OCI-LY1 (cell line): Measurements from ENCODE around the gene CXCL12.

Source experiments
- H2AFZ ChIP-seq: fragments of 200-600 bp; sonication (generic), shearing (Covaris generic); 2 replicates; pipeline ENCODE4 v1.6.0; 2014; ENCODE audit warnings: antibody characterized with exemption, mild to moderate bottlenecking, low read length
- H3F3A ChIP-seq: fragments of 200-600 bp; sonication (generic), shearing (Covaris generic); 2 replicates; pipeline ENCODE4 v1.6.0; 2014; ENCODE audit warnings: mild to moderate bottlenecking, antibody characterized with exemption, low read length, moderate library complexity; ENCODE audit not compliant: insufficient read depth
- H3K27ac ChIP-seq: fragments of 200-600 bp; sonication (generic); 2 replicates; pipeline ENCODE4 v1.5.1; 2014; ENCODE audit warnings: low read length, mixed run types, mild to moderate bottlenecking, low read depth; ENCODE audit not compliant: poor library complexity, severe bottlenecking
- H3K27me3 ChIP-seq: fragments of 200-600 bp; sonication (generic); 2 replicates; pipeline ENCODE4 v1.6.0; 2014; ENCODE audit warnings: antibody characterized with exemption, mild to moderate bottlenecking, low read length, moderate library complexity; ENCODE audit not compliant: insufficient read depth
- H3K36me3 ChIP-seq: fragments of 200-600 bp; sonication (generic); 2 replicates; pipeline ENCODE4 v1.6.1; 2014; ENCODE audit warnings: mild to moderate bottlenecking, antibody characterized with exemption, low read length, moderate library complexity, mixed read lengths; ENCODE audit not compliant: insufficient read depth
- H3K4me1 ChIP-seq: fragments of 200-600 bp; sonication (generic); 2 replicates; pipeline ENCODE4 v1.5.1; 2014; ENCODE audit warnings: mild to moderate bottlenecking, low read length, moderate library complexity; ENCODE audit not compliant: insufficient read depth, severe bottlenecking
- H3K4me2 ChIP-seq: fragments of 200-600 bp; sonication (generic), shearing (Covaris generic); 2 replicates; pipeline ENCODE4 v1.6.1; 2014; ENCODE audit warnings: low read length
- H3K4me3 ChIP-seq: fragments of 200-600 bp; sonication (generic); 2 replicates; pipeline ENCODE4 v1.5.1; 2014; ENCODE audit warnings: low read length, low read depth, mild to moderate bottlenecking, mixed read lengths; ENCODE audit not compliant: poor library complexity, severe bottlenecking
- H3K79me2 ChIP-seq: fragments of 200-600 bp; shearing (Covaris generic); 2 replicates; pipeline ENCODE4 v1.6.1; 2016; ENCODE audit warnings: mixed run types, low read length, mixed read lengths; ENCODE audit not compliant: insufficient read depth
- H3K9ac ChIP-seq: fragments of 200-600 bp; sonication (generic), shearing (Covaris generic); 2 replicates; pipeline ENCODE4 v1.6.1; 2014; ENCODE audit warnings: mild to moderate bottlenecking, low read length, mixed read lengths
- H3K9me2 ChIP-seq: fragments of 200-600 bp; sonication (generic), shearing (Covaris generic); 2 replicates; pipeline ENCODE4 v1.6.1; 2014; ENCODE audit warnings: low read depth, mild to moderate bottlenecking, low read length, mixed read lengths
- H3K9me3 ChIP-seq: fragments of 200-600 bp; shearing (Covaris generic); 2 replicates; pipeline ENCODE4 v1.6.1; 2014; ENCODE audit warnings: low read length, mixed read lengths
- H4K20me1 ChIP-seq: fragments of 200-600 bp; sonication (generic), shearing (Covaris generic); 2 replicates; pipeline ENCODE4 v1.6.0; 2016; ENCODE audit warnings: mild to moderate bottlenecking, low read length; ENCODE audit not compliant: insufficient read depth
- EZH2 ChIP-seq: fragments of 200-600 bp; sonication (generic), shearing (Covaris generic); IDR thresholded peaks from 2 replicates; pipeline ENCODE4 v1.8.0; 2017; ENCODE audit warnings: borderline replicate concordance, mixed run types, mild to moderate bottlenecking, antibody characterized with exemption, low read length, moderate library complexity, mixed read lengths
- TF ChIP-seq, protein P1 (sequence below): fragments of 200-600 bp; sonication (generic), shearing (Covaris generic); IDR thresholded peaks from 2 replicates; pipeline ENCODE4 v1.5.1; 2017; ENCODE audit warnings: mild to moderate bottlenecking, antibody characterized with exemption, low read length, moderate library complexity, mixed read lengths

CXCL12 gene

DNA sequence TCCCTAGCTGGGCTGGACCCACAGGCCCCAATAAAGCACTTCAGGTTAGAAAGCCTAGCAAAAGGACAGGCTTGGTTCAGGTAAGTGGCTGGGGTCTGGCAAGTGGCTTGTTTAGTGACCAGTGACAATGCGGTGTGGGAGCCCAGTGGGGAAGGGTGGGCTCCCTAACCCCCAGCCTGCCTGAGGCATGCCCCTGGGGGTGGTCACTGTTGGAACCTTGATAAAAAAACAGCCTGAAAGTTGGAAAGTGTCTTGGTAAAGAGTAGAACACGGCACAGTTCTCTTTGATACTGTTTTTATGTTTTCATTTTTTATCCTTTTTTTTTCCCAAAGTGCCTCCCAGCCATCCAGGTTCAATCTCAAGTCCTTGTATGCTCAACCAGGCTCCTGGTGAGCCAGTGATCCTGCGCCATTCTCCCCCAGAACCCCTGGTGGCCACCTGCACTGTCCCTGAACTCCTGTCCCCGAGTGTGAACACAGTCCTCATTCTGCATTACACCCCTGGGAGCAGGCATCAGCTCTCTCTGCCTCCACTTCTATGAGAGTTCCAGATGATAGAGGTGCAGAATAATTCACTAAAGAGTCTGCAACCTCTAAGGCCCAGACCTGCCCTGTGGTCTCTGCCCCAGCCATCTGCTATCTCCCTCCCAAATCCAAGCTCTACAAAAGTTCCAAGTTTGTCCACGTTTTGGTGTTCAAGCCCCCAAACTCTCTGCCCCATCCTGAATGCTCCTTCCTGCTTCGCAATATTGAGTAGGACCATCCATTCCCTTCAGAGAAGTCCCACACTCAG is 15.0 kb upstream of the CXCL12 start:
- H3K4me2 ChIP-seq: no peak overlapping the region

DNA sequence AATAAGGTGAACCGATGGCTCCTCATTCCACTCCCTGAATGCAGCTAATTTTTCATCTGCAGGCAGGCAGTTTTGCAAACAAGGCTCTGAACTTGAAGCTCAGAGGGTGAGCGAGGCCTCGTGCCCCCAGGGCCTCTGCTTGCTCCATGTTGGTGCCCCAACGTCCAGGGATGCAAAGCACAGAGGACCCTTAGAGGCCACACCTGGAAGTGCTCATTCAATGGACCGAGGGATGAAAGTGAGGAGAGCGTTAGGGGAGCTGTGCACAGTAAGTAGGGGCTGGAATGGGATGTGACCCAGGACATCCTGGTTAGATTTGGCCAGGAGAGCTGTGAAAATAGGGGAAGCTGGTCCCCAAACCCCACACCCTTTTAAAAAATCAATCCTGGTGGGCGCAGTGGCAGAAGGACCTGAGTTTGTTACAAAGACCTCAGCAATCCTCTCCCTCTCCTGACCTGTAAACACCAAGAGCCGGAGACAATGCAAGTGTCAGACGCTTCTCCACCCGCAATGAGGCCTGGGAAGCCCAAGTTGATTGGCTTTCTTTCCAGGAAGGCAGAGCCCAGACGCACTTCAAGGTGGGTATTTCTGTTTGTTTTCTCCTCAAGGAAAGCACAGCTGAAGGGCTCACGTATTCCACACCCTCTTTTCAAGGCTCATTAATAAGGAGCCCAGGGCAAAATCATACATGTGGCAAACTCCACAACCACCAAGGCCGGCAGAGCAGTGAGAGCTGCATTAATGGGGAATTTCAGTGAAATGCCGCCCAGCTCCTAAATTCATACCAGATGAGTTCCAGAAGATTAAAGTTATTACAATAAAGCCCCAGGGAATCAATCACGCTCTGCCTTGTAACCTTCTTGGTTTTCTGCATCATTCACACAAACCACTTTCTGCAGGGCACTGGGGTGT is 14.1 kb upstream of the CXCL12 start:
- Histone ChIP-seq H3K4me1 (no peaks in the 10 kb centered on the region), H3K27me3 (no peaks in the 10 kb centered on the region), H3K4me3 (no peak overlapping the region), H4K20me1 (no peaks in the 10 kb centered on the region), H3K27ac (no peak overlapping the region), H3F3A (no peaks in the 10 kb centered on the region), H3K36me3 (no peaks in the 10 kb centered on the region), H2AFZ (no peak overlapping the region), H3K4me2 (no peak overlapping the region), H3K9ac (no peak overlapping the region), H3K79me2 (no peaks in the 10 kb centered on the region), H3K9me2 (no peaks in the 10 kb centered on the region), H3K9me3 (no peaks in the 10 kb centered on the region)
- TF ChIP-seq EZH2: no peak
- TF ChIP-seq, protein P1, sequence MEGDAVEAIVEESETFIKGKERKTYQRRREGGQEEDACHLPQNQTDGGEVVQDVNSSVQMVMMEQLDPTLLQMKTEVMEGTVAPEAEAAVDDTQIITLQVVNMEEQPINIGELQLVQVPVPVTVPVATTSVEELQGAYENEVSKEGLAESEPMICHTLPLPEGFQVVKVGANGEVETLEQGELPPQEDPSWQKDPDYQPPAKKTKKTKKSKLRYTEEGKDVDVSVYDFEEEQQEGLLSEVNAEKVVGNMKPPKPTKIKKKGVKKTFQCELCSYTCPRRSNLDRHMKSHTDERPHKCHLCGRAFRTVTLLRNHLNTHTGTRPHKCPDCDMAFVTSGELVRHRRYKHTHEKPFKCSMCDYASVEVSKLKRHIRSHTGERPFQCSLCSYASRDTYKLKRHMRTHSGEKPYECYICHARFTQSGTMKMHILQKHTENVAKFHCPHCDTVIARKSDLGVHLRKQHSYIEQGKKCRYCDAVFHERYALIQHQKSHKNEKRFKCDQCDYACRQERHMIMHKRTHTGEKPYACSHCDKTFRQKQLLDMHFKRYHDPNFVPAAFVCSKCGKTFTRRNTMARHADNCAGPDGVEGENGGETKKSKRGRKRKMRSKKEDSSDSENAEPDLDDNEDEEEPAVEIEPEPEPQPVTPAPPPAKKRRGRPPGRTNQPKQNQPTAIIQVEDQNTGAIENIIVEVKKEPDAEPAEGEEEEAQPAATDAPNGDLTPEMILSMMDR: no peak

More for the DNA sequence above, 15.0 kb upstream of the CXCL12 start:
- no peak overlapping the region for H2AFZ ChIP-seq
- no peaks in the 10 kb centered on the region for H4K20me1 ChIP-seq
- H3K4me1 ChIP-seq: no peaks in the 10 kb centered on the region
- no peak overlapping the region for H3K4me3 ChIP-seq
- no peaks in the 10 kb centered on the region for H3K36me3 ChIP-seq
- no peaks in the 10 kb centered on the region for H3K27me3 ChIP-seq
- H3K9me3 ChIP-seq: no peaks in the 10 kb centered on the region
- H3F3A ChIP-seq: no peaks in the 10 kb centered on the region
- H3K79me2 ChIP-seq: no peaks in the 10 kb centered on the region
- H3K9me2 ChIP-seq: no peaks in the 10 kb centered on the region
- H3K9ac ChIP-seq: no peak overlapping the region
- H3K27ac ChIP-seq: no peak overlapping the region
- TF ChIP-seq EZH2: no peak
- TF ChIP-seq, protein P1: no peak

- H3K9ac ChIP-seq: no peak overlapping the region
- H3F3A ChIP-seq: no peaks in the 10 kb centered on the region
- H2AFZ ChIP-seq: no peak overlapping the region
- H3K4me2 ChIP-seq: no peak overlapping the region
- H3K27ac ChIP-seq: no peak overlapping the region
- no peak for TF ChIP-seq EZH2
- TF ChIP-seq, protein P1: no peak
- no peaks in the 10 kb centered on the region for H3K27me3 ChIP-seq
- H3K36me3 ChIP-seq: no peaks in the 10 kb centered on the region
- no peaks in the 10 kb centered on the region for H3K9me3 ChIP-seq
- H3K9me2 ChIP-seq: no peaks in the 10 kb centered on the region
- no peak overlapping the region for H3K4me3 ChIP-seq
- no peaks in the 10 kb centered on the region for H4K20me1 ChIP-seq
- no peaks in the 10 kb centered on the region for H3K79me2 ChIP-seq
- H3K4me1 ChIP-seq: no peaks in the 10 kb centered on the region
These were observed 13.4 kb upstream of the CXCL12 start for GRCh38 chr10:44398271-44398670.
